Ishikawa (cell line): ENCODE data around the gene ACSL1.

Experiments
- CEBPB ChIP-seq: IDR thresholded peaks from 2 replicates; pipeline ENCODE4 v1.6.1; 2012
- CREB1 ChIP-seq: IDR thresholded peaks from 2 replicates; pipeline ENCODE4 v1.6.1; 2012; ENCODE audit warnings: low read depth
- EGR1 ChIP-seq: IDR thresholded peaks from 2 replicates; pipeline ENCODE4 v1.6.1; 2012
- EP300 ChIP-seq: IDR thresholded peaks from 2 replicates; pipeline ENCODE4 v1.6.1; 2012; ENCODE audit warnings: borderline replicate concordance
- FOXM1 ChIP-seq: IDR thresholded peaks from 2 replicates; pipeline ENCODE4 v1.6.1; 2012; ENCODE audit warnings: low read depth, borderline replicate concordance
- NFIC ChIP-seq: IDR thresholded peaks from 2 replicates; pipeline ENCODE4 v1.6.1; 2012
- RAD21 ChIP-seq: IDR thresholded peaks from 2 replicates; pipeline ENCODE4 v1.6.1; 2012; ENCODE audit warnings: low read depth
- TAF1 ChIP-seq: IDR thresholded peaks from 2 replicates; pipeline ENCODE4 v1.6.1; 2012; ENCODE audit warnings: low read depth, mild to moderate bottlenecking
- TCF12 ChIP-seq: IDR thresholded peaks from 2 replicates; pipeline ENCODE4 v1.6.1; 2012; ENCODE audit warnings: low read depth
- TEAD4 ChIP-seq: IDR thresholded peaks from 2 replicates; pipeline ENCODE4 v1.6.1; 2012
- USF1 ChIP-seq: IDR thresholded peaks from 2 replicates; pipeline ENCODE4 v1.6.1; 2012
- YY1 ChIP-seq: IDR thresholded peaks from 2 replicates; pipeline ENCODE4 v1.6.1; 2012; ENCODE audit warnings: low read depth
- ZBTB7A ChIP-seq: IDR thresholded peaks from 2 replicates; pipeline ENCODE4 v1.6.1; 2012; ENCODE audit warnings: low read depth
- TF ChIP-seq, protein P1 (sequence below): IDR thresholded peaks from 2 replicates; pipeline ENCODE4 v1.6.1; 2012; ENCODE audit warnings: low read depth, mild to moderate bottlenecking
- TF ChIP-seq, protein P2 (sequence below): IDR thresholded peaks from 2 replicates; pipeline ENCODE4 v1.6.1; 2012

The ACSL1 gene

GRCh38 chr4:184825896-184826690 is at the start of gene ACSL1:
Gene ACSL1, minus strand, starts transcription at chr4:184825968. Its CDS starts 22,454 bp downstream, at chr4:184803514.
- TF ChIP-seq TAF1 (peak; percentile 43; the same call in 1 of the 2 replicates), TEAD4 (peak; percentile 13; the same call in 1 of the 2 replicates), RAD21 (no peak; the same call in 1 of the 2 replicates), ZBTB7A (peak; percentile 46; the same call in 1 of the 2 replicates), TCF12 (peak; percentile 15; the same call in 1 of the 2 replicates), EP300 (no peak)

GRCh38 chr4:184873054-184873453 is 47.3 kb upstream of the ACSL1 start:
- TF ChIP-seq TAF1 (no peak), CEBPB (no peak), USF1 (no peak), TCF12 (no peak), ZBTB7A (no peak), RAD21 (no peak)
- TF ChIP-seq, protein P1, sequence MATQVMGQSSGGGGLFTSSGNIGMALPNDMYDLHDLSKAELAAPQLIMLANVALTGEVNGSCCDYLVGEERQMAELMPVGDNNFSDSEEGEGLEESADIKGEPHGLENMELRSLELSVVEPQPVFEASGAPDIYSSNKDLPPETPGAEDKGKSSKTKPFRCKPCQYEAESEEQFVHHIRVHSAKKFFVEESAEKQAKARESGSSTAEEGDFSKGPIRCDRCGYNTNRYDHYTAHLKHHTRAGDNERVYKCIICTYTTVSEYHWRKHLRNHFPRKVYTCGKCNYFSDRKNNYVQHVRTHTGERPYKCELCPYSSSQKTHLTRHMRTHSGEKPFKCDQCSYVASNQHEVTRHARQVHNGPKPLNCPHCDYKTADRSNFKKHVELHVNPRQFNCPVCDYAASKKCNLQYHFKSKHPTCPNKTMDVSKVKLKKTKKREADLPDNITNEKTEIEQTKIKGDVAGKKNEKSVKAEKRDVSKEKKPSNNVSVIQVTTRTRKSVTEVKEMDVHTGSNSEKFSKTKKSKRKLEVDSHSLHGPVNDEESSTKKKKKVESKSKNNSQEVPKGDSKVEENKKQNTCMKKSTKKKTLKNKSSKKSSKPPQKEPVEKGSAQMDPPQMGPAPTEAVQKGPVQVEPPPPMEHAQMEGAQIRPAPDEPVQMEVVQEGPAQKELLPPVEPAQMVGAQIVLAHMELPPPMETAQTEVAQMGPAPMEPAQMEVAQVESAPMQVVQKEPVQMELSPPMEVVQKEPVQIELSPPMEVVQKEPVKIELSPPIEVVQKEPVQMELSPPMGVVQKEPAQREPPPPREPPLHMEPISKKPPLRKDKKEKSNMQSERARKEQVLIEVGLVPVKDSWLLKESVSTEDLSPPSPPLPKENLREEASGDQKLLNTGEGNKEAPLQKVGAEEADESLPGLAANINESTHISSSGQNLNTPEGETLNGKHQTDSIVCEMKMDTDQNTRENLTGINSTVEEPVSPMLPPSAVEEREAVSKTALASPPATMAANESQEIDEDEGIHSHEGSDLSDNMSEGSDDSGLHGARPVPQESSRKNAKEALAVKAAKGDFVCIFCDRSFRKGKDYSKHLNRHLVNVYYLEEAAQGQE, result no peak
- TF ChIP-seq, protein P2, sequence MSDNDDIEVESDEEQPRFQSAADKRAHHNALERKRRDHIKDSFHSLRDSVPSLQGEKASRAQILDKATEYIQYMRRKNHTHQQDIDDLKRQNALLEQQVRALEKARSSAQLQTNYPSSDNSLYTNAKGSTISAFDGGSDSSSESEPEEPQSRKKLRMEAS, result no peak

- TF ChIP-seq USF1, result no peak
- TF ChIP-seq CEBPB, result no peak
- TF ChIP-seq FOXM1, result no peak
- no peak for TF ChIP-seq NFIC
- TF ChIP-seq, protein P2, result no peak
- no peak for TF ChIP-seq ZBTB7A
- TF ChIP-seq TCF12, result no peak
- no peak for TF ChIP-seq EGR1
- TF ChIP-seq RAD21, result no peak
- no peak for TF ChIP-seq TEAD4
- no peak for TF ChIP-seq YY1
- TF ChIP-seq EP300, result no peak
- TF ChIP-seq CREB1, result no peak
- TF ChIP-seq TAF1, result no peak
- TF ChIP-seq, protein P1, result no peak
These were observed 45.0 kb upstream of the ACSL1 start for GRCh38 chr4:184870718-184871117.

DNA sequence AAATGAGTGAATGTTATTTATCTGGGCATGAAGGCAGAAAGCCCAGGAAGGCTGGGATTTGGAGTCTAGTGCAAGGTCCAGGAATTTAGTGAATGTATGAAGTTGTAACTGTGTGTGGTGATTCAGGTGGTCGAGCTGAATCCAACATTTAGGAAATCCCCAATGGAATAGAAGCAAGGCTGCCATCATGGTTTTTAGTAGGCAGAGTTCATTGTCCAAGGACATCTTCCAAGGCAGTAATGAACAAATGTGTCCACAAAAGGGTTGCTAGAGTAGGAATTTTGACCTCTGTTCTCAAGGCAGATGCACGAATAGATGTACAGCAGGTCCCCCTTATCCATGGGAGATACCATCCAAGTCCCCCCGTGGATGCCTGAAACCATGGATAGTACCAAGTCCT is 42.9 kb upstream of the ACSL1 start:
- TF ChIP-seq USF1, result no peak
- no peak for TF ChIP-seq CEBPB
- TF ChIP-seq NFIC, result no peak
- TF ChIP-seq TAF1, result no peak
- no peak for TF ChIP-seq EGR1
- TF ChIP-seq ZBTB7A, result no peak
- no peak for TF ChIP-seq CREB1
- no peak for TF ChIP-seq YY1
- TF ChIP-seq, protein P1, result no peak
